ENCODE results near the gene IQSEC1.
A peak's percentile ranks its signal among the peaks of the same experiment; 100 is the strongest.

Gene IQSEC1

DNA sequence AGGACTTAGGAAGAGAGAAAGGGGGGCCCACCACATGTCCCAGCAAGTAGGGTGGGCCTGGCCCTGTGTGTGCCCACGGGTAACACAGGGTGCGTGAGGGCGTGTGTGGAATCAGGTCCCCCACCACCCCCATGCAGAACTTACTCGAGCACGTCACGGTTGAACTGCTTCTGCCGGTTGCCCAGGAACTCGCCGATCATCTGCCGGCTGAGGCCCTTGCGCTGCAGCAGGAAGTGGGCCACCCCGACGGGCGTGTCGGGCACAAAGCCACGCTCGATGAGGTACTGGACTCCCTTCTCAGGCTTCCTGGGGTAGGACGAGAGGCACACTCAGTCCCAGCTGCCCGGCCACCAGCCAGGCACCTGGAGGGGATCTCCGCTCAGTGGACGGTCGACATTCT, 148.8 kb downstream of the IQSEC1 start:
- no peak for DNase-seq

DNA sequence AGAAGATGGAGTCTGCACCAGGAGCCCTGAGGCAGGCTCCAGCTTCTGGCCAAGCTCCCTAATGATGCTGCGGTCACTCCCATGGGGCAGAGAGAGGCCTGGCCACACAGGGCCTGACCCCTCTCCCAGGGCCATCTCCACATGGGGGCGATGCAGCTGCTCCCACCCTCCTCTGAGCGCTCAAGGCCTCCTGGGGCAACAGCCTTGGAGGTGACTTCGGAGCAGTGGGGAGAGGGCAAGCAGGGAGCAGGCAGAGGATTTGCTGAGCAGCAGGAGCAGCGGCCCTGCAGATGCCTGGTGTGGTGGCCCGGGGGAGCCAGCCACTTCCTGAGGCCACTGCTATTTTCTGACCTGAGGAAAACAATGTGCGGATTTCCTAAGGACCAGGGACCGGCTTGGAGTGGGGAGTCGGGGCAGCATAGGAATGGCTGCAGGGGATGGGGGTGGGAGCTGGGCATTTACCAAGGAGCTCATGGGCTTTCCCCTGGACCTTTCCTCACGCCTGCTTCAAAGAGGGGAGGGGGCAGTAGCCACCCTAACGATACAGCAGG, 150.3 kb downstream of the IQSEC1 start:
- DNase-seq: no peak

DNA sequence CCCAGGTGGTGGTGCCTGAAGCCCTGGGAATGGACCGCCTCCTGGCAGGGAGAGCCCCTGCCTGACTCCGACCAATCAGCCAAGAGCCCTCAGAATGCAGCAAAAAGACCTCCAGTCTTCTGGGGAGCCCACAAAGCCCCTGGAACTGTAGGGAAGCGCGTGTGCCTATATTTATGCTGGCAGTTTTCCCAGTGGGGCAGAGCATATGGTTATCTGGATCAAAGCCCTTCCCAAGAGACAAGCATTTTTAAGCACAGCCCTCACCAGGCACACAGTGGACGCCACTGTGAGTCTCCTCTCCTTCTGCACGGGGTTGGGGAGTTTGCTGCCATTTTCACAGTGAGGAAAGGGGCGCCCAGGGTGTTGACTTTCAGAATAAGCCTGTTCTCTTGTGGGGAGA, 150.9 kb downstream of the IQSEC1 start:
- no peak for DNase-seq

DNA sequence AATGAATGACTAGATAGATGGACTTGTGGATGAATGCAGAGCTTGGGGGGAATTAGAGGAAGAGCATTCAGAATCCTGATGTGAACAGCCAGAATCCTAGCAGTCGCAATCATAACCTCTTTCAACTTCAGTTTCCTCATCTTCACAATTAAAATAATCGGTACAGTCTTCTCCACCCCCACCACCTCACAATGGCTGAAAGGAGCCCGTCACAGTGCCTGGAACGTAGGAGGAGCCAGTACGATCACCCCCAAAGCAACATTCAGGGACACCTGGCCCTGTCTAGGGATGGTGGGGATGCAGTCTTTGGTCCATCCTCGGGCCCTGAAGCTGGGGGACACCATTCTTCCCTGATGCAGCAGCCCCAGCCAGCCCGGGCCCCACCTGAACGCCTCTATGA, 151.5 kb downstream of the IQSEC1 start:
- no peak for DNase-seq

DNA sequence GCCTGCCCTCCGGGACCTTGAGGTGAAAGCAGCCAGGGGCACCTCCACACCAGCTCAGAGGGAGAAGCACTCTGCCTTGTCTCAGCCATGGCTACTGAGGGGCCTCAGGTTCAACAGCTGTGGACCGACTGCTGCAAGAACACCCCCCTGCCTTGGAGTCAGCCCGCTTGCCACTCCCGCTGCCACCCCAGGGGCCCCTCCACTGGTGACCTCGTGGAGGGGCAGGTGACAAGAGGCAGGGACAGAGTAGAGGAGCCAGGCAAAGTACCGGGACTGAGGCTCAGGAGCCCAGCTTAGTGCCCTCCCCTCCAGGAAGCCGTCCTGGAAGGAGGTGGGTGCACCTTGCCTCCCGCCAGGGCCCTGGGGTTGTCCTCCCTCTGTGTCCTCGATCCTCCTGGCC, 152.3 kb downstream of the IQSEC1 start:
- no peak for DNase-seq

DNA sequence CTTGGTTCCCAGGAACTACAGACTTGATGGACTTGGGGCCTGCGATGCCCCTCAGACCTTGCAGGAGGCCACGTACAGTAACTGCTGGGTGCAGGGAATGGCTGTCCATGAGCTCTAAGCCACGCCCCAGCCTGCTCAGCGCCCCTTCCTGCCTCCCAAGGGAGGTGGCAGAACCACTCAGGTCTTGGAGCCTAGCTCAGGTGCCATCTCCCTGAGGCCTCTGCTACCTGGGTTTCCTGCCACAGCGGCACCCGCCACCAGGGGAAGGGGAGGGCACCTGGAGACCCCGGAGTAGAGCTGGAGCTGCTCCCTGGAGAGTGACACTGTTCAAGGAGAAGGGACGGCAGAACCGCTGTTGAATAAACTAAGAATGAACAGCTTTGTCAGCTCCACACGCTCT, 154.0 kb downstream of the IQSEC1 start:
- DNase-seq: no peak

DNA sequence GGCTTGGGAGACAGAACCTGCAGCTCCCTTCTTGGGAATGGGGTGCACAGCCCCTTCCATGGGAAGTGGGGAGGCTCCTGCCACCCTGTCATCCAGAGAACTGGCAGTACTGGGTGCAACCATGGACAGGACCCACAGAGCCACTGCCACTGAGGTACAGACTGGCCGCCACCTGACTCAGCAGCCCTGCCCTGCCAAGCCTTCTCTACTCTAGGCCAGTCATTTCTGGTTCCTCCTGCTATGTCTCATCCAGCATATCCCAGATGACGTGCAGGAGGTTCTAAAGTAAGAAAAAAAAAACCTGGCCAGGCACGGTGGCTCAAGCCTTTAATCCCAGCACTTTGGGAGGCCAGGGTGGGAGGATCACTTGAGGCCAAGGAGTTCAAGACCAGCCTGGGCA, 155.0 kb downstream of the IQSEC1 start:
- DNase-seq: no peak

DNA sequence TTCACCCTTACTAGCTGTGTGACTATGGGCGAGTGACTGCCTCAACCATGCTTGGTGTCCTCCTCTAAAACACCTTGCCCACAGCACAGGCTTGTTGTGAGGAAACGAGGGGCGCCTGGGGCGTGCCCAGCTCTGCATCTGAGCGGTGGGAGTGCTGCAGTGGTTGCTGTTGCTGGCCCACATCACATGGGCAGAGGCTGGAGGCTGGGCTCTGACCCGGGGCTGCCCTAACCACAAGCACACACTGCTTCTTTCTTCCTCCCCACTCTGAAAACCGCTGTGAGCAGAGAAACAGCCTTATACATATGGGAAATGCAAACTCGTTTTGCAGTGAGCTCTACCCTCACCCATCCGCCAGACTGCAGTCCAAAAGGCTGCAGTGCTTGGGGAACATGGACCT, 157.1 kb downstream of the IQSEC1 start:
- no peak for DNase-seq

DNA sequence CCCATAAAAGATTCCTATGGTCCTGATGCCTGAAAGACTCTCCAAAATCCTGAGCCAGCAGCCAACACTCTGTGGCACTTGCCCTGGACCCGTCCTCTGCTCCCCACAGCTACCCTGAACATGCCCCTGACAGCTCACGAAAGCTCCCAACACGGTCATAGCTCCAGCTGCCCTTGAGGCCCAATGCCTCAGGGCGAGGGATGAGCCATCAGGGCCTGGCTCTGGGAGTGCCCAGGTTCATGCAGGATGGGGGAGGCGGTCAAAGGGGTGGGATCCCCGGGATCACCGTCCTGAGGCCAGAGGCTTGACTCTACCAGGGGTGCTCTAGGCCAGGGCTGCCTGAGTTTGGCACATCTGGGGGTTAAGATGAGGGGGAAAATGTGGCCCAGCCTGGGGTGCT, 159.1 kb downstream of the IQSEC1 start:
- no peak for DNase-seq

DNA sequence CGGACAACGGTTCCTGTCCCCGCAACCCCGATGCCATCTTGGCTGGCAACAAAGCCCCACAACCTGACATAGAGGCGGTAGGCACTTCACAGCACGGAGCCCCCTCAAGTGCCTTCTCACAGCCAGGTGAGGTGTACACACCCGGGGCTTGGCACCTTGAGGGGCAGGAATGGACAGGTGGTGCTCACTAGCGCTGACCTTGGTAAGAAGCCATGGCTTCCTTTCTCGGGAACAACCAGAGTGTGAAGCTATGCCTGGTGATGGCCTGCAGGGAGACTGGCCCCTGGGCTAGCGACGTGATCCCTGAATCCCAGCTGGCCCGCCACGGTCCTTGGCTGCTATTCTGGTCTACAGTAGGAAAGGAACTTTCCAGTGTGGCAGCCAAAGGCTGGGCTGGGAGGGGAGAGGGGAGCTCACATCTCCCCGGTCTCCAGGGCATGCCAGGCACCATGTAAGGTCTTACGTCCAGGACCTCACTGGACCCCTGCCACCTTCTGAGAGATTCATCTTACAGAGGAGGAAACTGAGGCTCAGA, 161.3 kb downstream of the IQSEC1 start:
- no peak for DNase-seq

DNA sequence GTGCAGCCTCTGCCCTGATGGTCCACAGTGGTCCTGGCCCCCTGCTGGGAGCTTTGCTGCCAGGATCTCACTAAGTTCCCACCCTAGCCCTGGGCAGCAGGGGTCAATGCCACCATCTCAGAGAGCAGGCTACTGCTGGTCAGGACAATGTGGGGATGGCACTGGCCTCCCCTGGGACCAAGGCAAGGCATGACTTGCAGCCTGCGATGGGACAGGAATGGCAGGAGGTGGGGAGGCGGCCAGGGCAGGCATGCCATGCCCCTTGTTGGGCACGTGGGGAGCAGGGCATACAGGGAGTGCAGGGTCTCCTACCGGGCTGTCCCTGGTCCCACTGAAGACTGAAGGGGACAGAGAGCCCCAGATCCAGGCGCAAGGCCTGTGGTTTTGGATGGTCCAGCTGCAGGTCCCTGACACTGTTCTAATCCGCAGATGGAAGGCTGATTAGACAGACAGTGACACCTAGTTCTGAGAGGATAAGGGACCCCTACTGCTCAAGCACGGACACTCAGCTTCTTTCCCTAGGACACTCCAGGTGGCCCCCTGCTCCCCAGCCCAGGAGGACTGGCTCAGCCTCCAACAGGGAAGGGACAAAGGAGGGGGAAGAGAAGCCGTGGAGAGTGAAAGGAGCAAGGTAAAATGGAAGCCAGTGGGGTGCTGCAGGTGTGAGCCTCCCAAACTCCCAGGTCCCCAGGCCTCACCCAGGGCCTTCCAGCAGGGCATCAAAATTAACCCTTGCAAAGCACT, 162.7 kb downstream of the IQSEC1 start:
- DNase-seq: no peak

DNA sequence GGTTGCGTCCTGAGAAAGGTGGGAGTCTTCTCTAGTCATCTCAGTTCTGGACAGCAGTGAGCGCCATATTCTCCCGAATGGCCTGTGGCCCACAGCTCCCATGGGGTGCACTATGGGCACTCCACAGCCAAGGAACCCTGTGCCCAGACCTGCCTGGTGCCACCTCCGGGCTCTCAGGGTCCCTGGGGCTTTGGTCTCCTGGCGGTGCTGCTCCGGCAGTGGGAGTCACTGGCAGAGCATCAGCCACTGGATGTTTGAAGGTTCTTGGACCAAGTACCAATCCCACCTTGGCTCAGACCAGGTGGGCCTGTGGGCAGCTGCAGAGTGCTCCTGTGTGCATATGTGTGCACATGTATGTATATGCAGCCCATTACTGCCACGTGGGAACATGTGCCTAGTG, 163.5 kb downstream of the IQSEC1 start:
- DNase-seq: no peak

DNA sequence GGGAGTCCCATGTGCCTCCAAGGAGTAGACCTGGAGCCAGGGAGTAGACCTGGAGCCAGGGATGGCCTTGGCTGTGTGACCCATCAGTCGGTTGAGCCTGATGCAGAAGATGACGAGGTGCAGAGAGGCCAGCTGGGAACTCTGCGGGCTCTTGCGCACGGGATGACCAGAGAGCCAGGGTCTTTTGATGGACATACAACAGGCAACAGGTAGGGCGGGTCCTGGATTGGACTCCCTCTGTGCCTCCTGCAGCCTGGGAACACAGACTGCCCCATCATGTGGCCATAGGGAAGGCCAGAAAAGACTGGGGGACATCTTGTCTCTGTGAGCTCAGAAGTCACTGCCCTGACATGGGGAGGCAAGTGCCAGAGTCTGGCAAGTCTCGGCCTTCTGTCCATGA, 164.4 kb downstream of the IQSEC1 start:
- DNase-seq: no peak

DNA sequence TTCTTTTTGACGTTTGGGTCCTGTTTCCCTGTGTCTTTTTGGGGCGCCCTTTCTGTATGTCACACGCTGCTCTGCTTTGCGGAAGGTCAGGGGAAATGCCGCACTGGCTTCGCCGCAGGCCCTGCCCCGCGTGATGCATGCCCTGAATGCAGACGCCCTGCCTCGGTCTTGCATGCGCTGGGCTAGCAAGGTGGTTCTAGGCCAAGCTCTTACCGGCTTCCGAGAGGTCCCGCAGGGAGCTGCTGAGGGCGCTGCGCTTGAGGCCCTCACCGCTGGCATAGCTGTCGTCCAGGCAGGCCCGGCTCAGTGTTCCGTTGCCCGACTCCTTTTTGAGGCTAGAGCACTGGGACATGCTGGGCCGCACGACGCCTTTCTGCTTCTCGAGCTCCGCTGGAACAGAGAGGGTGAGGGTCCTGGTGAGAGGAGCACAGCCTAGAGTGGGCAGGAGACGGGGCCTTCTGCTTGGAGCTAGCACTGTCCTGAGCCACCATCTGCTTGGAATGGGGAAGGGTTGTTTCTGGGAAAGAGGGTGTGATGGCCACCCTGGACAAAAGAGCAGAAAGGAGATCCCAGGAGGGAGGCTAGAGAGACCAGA, 165.0 kb downstream of the IQSEC1 start:
- no peak for DNase-seq

DNA sequence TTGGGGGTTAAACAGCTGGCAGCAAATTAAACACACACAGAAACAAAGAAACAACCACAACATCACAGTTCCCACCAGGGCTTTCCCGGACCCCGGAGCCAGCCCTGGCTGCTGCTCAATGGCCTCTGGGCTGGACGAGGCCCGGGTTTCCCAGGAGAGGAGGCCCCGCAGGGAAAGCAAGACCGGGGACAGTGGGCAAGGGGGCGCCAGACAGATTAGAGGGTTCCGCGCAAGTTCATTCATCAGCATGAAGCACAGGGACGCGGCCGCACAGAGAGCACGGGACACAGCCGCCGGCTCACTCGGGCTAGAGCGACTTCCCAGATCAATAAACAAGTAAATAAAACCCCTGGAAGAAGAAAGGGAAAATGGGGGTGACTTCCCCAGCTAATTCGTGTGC, 165.5 kb downstream of the IQSEC1 start:
- peak; percentile 28 for DNase-seq

DNA sequence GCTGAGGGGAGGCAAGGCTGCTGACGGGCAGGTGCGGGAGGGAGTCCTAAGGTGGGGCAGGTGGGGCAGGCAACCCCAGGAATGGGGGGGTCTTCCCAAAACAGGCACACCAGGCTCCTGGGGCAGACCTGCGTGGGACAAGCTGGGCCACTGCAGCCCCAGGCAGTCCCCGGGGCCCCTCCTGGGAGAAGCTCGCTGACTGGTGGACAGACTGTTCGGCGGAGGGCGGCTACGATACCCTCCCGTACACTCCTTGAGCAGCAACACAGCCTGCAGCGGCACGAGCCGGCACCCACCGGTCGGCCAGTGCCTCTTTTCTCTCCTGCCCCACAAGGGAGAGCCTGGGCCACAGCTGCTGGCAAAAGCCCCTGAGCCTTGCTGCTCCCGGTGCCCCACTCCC, 165.9 kb downstream of the IQSEC1 start:
- no peak for DNase-seq

DNA sequence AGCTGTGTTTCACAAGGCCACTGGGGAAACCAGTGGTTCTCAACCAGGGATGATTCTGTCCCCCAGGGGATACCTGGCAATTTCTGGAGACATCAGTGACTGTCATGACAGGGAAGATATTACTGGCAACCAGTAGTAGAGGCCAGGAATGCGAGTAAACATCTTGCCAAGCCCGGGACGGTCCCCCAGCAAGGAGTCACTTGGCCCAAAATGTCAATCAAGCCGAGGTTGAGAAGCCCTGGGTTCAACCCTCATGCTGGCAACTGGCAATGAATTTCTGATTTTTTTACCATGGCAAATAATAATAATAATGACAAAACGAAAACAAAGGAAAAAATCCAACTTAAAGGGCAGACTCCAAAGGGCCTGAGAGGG, 166.3 kb downstream of the IQSEC1 start:
- no peak for DNase-seq

DNA sequence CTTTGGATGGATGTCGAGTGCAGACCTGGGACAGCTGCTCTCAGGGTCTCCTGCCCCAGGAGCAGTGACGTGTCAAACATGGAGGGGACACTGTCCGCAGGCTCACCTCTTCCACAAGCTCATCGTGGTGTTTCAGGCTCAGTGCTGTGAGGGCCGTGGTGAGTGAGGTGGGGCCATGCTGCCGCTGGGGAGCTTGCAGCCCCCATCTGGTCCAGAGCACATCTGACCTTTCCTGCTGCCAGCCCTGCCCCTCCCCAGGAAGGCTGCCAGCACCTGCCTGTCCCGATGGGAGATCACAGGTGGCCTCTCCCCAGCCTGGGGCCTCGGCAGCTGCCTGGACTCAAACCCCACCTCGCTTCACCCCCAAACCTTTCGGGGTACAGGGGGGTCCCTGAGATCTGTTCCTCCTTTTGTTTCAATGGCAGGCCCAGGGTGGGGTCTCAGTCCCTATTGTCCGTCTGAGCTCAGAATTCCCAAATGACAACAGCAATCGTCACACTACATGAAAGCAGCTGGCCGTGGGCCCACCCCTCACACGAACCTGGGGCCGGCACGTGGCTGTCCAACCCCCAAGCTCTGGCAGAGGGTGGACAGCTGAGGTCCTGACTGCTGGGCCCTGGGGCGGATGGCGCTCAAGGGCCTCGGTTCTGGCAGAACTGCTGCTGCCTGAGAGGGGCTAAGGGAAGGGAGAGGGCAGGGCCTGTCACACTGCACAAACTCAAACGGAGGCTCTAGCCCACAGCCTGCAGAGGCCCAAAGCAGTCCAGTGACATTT, 166.9 kb downstream of the IQSEC1 start:
- DNase-seq: peak; percentile 27

DNA sequence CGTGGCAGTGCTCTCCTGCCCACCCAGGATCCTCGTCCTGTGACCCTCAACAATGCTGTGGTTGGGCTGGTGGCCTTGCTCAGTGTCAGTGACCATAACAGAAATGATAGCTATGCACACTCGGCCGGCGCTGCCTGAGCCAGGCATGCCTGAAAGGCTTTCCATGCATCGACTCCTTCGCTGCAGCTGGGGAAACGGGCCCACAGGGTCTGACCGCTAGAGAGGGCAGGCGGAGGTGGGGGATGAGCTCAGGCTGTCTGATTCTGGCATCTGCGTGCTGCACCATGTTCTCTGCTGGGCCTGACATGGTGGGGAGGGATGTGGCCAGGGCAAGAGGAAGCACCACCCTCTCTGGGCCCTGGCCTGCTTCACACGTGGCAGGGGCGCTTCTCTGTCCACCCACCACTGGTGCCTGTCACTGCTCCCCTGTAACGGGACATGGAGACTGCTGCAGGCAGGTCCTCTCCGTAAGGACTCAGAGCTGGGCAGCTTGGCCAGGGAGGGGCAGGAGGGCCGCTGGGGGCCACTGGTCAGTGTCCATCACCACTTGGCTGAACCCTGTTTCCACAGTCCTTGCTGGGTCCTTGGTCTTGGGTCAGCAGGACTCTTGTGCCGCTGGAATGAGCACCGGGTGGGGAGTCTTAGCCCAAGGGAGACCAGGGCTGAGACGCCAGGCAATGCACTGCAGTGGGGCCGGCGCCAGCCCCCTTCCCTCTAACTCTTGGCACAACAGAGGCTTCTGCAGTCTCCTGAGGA, 167.7 kb downstream of the IQSEC1 start:
- DNase-seq: peak; percentile 41

DNA sequence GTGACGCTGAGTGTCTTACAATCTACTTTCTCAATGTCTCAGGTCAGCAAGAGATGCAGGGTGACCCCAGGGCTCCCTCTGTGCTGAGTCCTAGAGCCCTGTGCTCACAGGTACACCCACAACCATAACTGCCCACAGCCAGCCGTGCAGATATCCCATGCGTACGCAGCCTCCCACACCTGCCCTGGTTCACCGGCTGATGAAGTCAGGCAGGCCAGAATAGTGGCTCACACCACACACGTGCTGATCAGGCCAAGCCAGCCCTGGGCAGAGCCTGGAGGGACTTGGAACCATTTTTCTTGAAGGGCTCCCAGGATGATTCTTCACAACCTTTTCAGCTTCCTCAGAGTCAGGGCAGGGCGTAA, 168.3 kb downstream of the IQSEC1 start:
- no peak for DNase-seq

DNA sequence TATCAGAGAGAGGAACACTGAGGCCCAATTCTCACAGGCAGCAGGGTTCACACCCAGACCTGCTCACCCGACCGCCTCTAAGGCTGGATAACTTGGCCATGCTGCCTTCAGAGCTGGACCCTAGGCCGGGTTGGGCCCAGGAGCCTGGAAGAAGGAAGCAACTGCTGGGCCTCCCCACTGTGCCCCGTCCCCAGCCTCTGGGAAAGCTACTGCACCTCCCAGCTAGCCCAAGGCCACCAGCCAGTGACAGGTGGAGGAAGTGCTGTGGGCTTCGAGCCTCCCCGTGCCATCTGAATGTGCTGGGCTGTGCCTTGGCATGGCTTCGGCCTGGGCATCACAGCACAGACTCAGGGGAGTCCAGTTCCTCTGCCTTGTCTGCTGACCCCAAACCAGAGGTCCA, 169.3 kb downstream of the IQSEC1 start:
- no peak for DNase-seq

DNA sequence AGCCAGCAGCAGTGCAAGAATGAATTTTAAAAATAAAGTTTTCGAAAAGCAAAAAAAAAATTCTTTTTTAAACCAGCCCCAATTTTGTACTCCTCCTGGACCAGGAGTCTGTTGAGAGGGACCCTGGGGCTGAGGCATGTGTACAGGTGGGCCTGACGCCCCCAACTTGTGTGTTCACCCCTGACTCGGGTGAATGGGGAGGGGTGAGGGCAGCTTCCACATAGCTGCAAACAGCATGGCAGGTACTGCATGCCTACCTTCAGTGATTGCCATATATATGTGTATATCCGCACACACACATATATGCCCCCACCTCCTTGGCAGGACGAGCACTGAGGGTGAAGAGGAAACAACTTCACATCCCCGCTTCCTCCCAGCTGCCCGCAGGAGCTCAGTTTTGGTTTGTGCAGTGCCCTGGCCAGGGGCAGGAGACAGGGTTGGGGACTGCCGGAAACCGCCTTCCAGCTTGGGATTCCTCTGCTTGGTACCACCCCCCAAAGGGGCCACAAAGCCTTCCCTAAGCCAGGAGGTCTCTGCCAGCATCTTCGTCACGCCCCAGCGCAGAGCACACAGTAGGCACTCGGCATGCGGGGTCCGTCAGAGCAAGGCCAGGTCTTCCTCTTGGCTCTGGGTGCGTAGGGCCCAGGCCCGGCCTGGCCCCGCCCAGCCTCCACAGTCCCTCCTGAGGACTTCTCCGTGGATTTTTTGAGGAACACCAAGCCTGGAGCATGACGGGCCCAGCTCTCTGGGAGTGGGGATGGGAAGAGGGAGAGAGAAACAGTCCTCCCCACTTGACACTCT, 170.0 kb downstream of the IQSEC1 start:
- no peak for DNase-seq
